ENCODE measurements around the gene ASIC1. TPM values are rescaled to one million over a fixed set of nuclear protein-coding genes. Genes with fewer than 3 reads are reported as not detected.
A peak's percentile ranks its signal among the peaks of the same experiment; 100 is the strongest.

The ASIC1 gene
- total and polyA plus RNA-seq, 7 donors, result 1.3 to 6.9 (median 4.2) TPM; not detected in 1

- no peaks in the 10 kb centered on the region for H3K9me3 ChIP-seq
- no peak for TF ChIP-seq POLR2AphosphoS5 (IDR thresholded peaks at IDR 0.05)
- TF ChIP-seq EP300 (IDR thresholded peaks at IDR 0.05), result no peak
- TF ChIP-seq POLR2A (IDR thresholded peaks at IDR 0.05), result no peak
- peak in 2 of 4 experiments; percentile 77 to 89 for TF ChIP-seq CTCF (IDR thresholded peaks at IDR 0.05)
- H3K36me3 ChIP-seq, result peaks cover 0 to 8% (median 0%) of the 10 kb centered on the region in 4 donors
- H3K27ac ChIP-seq, result peak overlapping the region; percentile 61 to 85 (median 74)
- intact Hi-C loops (cut with DNase I), result loop anchor here (1.0 to 2.0 kb wide), 3 partner anchors 27 to 63 kb away; partner anchors contain the start of genes CERS5 and SMARCD1
- WGBS, 2 donors, result 11 to 24% methylated on average over 19 of the region's 19 CpGs
- H3K4me3 ChIP-seq, result peak overlapping the region in 3 of 4 donors; percentile 11 to 36 (median 31)
- peaks cover 0 to 41% (median 30%) of the 10 kb centered on the region in 4 donors for H3K4me1 ChIP-seq
- DNase-seq, result no peak
- H3K27me3 ChIP-seq, result no peaks in the 10 kb centered on the region
These were observed 53.9 kb downstream of the ASIC1 start for GRCh38 chr12:50111395-50111692.

- peaks cover 0 to 44% (median 33%) of the 10 kb centered on the region in 4 donors for H3K4me1 ChIP-seq
- TF ChIP-seq EP300 (IDR thresholded peaks at IDR 0.05) (peak in 1 of 4 donors; percentile 64), CTCF (IDR thresholded peaks at IDR 0.05) (peak in 2 of 4 experiments; percentile 86 to 89), POLR2AphosphoS5 (IDR thresholded peaks at IDR 0.05) (peak; percentile 99 to 100 (median 100)), POLR2A (IDR thresholded peaks at IDR 0.05) (peak; percentile 96 to 99)
- peak; percentile 100 for DNase-seq
- intact Hi-C loops (cut with DNase I), result loop anchor here (1.0 to 2.0 kb wide), 3 partner anchors 27 to 63 kb away; partner anchors contain the start of genes CERS5 and SMARCD1
- no peaks in the 10 kb centered on the region for H3K27me3 ChIP-seq
- peak within 1 kb of the TSS; percentile 70 to 99 (median 86) for H3K4me3 ChIP-seq
- peak within 1 kb of the TSS; percentile 95 to 99 (median 98) for H3K27ac ChIP-seq
- peaks cover 0 to 8% (median 0%) of the 10 kb centered on the region in 4 donors for H3K36me3 ChIP-seq
- no peaks in the 10 kb centered on the region for H3K9me3 ChIP-seq
- 0% methylated on average over 59 of the region's 59 CpGs for WGBS, 2 donors
These were observed 54.5 kb downstream of the ASIC1 start, which contains the start of gene COX14 for GRCh38 chr12:50111693-50112455. Gene COX14 (plus strand): TSS chr12:50112236. CDS start chr12:50120044, 7,808 bp downstream.

GRCh38 chr12:50112456-50113218, 55.2 kb downstream of the ASIC1 start:
- Histone ChIP-seq H3K27ac (peak overlapping the region; percentile 95 to 99 (median 98)), H3K4me3 (peak overlapping the region; percentile 70 to 99 (median 86)), H3K27me3 (no peaks in the 10 kb centered on the region), H3K36me3 (peaks cover 0 to 8% (median 0%) of the 10 kb centered on the region in 4 donors), H3K9me3 (no peaks in the 10 kb centered on the region), H3K4me1 (peaks cover 0 to 51% (median 40%) of the 10 kb centered on the region in 4 donors)
- intact Hi-C loops (cut with DNase I), result no loop called here
- no peak for DNase-seq
- WGBS, 2 donors, result 5 to 19% methylated on average over 26 of the region's 26 CpGs
- no peak for TF ChIP-seq EP300 (IDR thresholded peaks at IDR 0.05)
- TF ChIP-seq CTCF (IDR thresholded peaks at IDR 0.05), result no peak
- peak in 1 of 2 donors; percentile 20 for TF ChIP-seq POLR2A (IDR thresholded peaks at IDR 0.05)
- TF ChIP-seq POLR2AphosphoS5 (IDR thresholded peaks at IDR 0.05), result no peak

- H3K9me3 ChIP-seq, result no peaks in the 10 kb centered on the region
- peaks cover 0 to 41% (median 30%) of the 10 kb centered on the region in 4 donors for H3K4me1 ChIP-seq
- peak overlapping the region; percentile 34 to 61 (median 42) for H3K27ac ChIP-seq
- H3K4me3 ChIP-seq, result no peak overlapping the region
- WGBS, 2 donors, result 86 to 87% methylated on average over 6 of the region's 6 CpGs
- peak; percentile 49 for DNase-seq
- intact Hi-C loops (cut with DNase I), result no loop called here
- no peaks in the 10 kb centered on the region for H3K27me3 ChIP-seq
- peaks cover 0 to 29% (median 16%) of the 10 kb centered on the region in 4 donors for H3K36me3 ChIP-seq
- TF ChIP-seq POLR2AphosphoS5 (IDR thresholded peaks at IDR 0.05), result no peak
- no peak for TF ChIP-seq POLR2A (IDR thresholded peaks at IDR 0.05)
- TF ChIP-seq CTCF (IDR thresholded peaks at IDR 0.05), result no peak
These were observed 59.7 kb downstream of the ASIC1 start for GRCh38 chr12:50117057-50117622.
